ENCODE results near the gene UNC119. TPM values are rescaled to one million over a fixed set of nuclear protein-coding genes. Genes with fewer than 3 reads are reported as not detected.

The UNC119 gene
- total RNA-seq, 1 experiment from 2014 or later, result 44.6 TPM

DNA sequence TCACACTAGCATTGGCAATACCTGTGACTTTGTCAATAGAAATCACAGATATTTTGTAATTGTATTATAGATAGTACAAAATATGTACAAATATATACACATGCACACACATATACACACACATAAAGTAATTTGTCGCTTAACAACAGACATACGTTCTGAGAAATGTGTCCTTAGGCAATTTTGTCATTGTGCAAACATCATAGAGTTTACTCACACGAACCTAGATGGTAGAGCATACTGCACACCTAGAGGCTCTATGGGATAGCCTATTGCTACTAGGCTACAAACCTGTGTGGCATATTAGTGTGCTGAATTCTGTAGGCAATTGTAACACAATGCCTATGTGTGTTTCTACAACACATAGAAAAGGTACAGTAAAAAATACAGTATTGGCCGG lies 11.0 kb downstream of the UNC119 start:
- no TSS peak for BruUV-seq (replicated peaks)

DNA sequence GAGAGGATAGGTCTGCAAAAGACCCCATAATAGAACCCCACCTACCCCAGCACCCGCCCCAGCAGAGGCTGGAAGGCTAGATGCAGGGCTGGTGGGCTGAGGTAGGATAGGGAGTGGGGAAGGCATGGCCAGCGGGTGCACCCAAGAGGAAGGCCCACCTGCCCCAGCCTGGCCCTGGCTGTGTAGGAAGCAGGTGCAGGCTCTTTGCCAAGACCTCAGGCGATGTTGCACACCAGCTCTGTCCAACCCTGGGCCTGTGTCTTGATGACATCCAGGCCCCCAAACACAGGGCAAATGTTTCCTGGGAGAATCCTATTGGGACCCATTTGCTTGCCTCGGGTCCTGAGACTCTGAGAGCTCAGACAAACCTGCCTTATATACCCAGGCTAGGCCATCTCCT lies 12.2 kb downstream of the UNC119 start:
- intact Hi-C loops (cut with micrococcal nuclease; ENCODE audit: unreplicated experiment), result loop anchor here (1.0 kb wide), 1 partner anchor 46 kb away; no protein-coding TSS in a partner anchor
- Histone ChIP-seq H3K27ac (ENCODE audit: low read depth, low read length, poor library complexity, severe bottlenecking) (no peak overlapping the region), H3K36me3 (ENCODE audit: insufficient read depth, low read length, poor library complexity, severe bottlenecking) (no peaks in the 10 kb centered on the region), H3K4me3 (ENCODE audit: low read depth, low read length, poor library complexity, severe bottlenecking) (no peak overlapping the region), H3K27me3 (replicated peaks; ENCODE audit: insufficient read depth, low read depth, low read length, poor library complexity) (no peaks in the 10 kb centered on the region), H3K9me3 (ENCODE audit: low read depth, low read length, poor library complexity, severe bottlenecking) (no peaks in the 10 kb centered on the region), H3K4me1 (ENCODE audit: insufficient read depth, low read length, poor library complexity, severe bottlenecking) (no peaks in the 10 kb centered on the region)
- ChIA-PET CTCF (interaction anchor here (0.8 kb wide), 1 partner anchor 735 kb away, joined by 3 read pairs; no protein-coding TSS in a partner anchor), POLR2A (ENCODE audit: low non-redundant PET) (no interaction called here)
- no TSS peak for BruUV-seq (replicated peaks)
- DNase-seq (ENCODE audit: low spot score), result no peak
- TF ChIP-seq, protein P1, sequence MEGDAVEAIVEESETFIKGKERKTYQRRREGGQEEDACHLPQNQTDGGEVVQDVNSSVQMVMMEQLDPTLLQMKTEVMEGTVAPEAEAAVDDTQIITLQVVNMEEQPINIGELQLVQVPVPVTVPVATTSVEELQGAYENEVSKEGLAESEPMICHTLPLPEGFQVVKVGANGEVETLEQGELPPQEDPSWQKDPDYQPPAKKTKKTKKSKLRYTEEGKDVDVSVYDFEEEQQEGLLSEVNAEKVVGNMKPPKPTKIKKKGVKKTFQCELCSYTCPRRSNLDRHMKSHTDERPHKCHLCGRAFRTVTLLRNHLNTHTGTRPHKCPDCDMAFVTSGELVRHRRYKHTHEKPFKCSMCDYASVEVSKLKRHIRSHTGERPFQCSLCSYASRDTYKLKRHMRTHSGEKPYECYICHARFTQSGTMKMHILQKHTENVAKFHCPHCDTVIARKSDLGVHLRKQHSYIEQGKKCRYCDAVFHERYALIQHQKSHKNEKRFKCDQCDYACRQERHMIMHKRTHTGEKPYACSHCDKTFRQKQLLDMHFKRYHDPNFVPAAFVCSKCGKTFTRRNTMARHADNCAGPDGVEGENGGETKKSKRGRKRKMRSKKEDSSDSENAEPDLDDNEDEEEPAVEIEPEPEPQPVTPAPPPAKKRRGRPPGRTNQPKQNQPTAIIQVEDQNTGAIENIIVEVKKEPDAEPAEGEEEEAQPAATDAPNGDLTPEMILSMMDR (conservative IDR thresholded peaks at IDR 0.05; ENCODE audit: low read depth, low read length), result no peak
- TF ChIP-seq EZH2 (IDR thresholded peaks at IDR 0.05; ENCODE audit: borderline replicate concordance, low read depth, low read length, poor library complexity, severe bottlenecking), result no peak

More for the DNA sequence above, 11.0 kb downstream of the UNC119 start:
- TF ChIP-seq EZH2 (IDR thresholded peaks at IDR 0.05; ENCODE audit: borderline replicate concordance, low read depth, low read length, poor library complexity, severe bottlenecking), result no peak
- TF ChIP-seq, protein P1 (conservative IDR thresholded peaks at IDR 0.05; ENCODE audit: low read depth, low read length), result no peak
- intact Hi-C loops (cut with micrococcal nuclease; ENCODE audit: unreplicated experiment), result no loop called here
- no peaks in the 10 kb centered on the region for H3K4me1 ChIP-seq (ENCODE audit: insufficient read depth, low read length, poor library complexity, severe bottlenecking)
- no peak overlapping the region for H3K27ac ChIP-seq (ENCODE audit: low read depth, low read length, poor library complexity, severe bottlenecking)
- POLR2A ChIA-PET (ENCODE audit: low non-redundant PET), result no interaction called here
- H3K4me3 ChIP-seq (ENCODE audit: low read depth, low read length, poor library complexity, severe bottlenecking), result no peak overlapping the region
- no peaks in the 10 kb centered on the region for H3K36me3 ChIP-seq (ENCODE audit: insufficient read depth, low read length, poor library complexity, severe bottlenecking)
- CTCF ChIA-PET, result interaction anchor here (0.7 kb wide), 1 partner anchor 186 kb away, joined by 10 read pairs; no protein-coding TSS in a partner anchor
- no peaks in the 10 kb centered on the region for H3K27me3 ChIP-seq (replicated peaks; ENCODE audit: insufficient read depth, low read depth, low read length, poor library complexity)
- no peaks in the 10 kb centered on the region for H3K9me3 ChIP-seq (ENCODE audit: low read depth, low read length, poor library complexity, severe bottlenecking)
- no peak for DNase-seq (ENCODE audit: low spot score)

GRCh38 chr17:28538296-28538895 lies 14.0 kb downstream of the UNC119 start:
- Histone ChIP-seq H3K27ac (ENCODE audit: low read depth, low read length, poor library complexity, severe bottlenecking) (no peak overlapping the region), H3K9me3 (ENCODE audit: low read depth, low read length, poor library complexity, severe bottlenecking) (no peaks in the 10 kb centered on the region), H3K4me3 (ENCODE audit: low read depth, low read length, poor library complexity, severe bottlenecking) (no peak overlapping the region), H3K4me1 (ENCODE audit: insufficient read depth, low read length, poor library complexity, severe bottlenecking) (no peaks in the 10 kb centered on the region), H3K36me3 (ENCODE audit: insufficient read depth, low read length, poor library complexity, severe bottlenecking) (no peaks in the 10 kb centered on the region), H3K27me3 (replicated peaks; ENCODE audit: insufficient read depth, low read depth, low read length, poor library complexity) (no peaks in the 10 kb centered on the region)
- no peak for TF ChIP-seq EZH2 (IDR thresholded peaks at IDR 0.05; ENCODE audit: borderline replicate concordance, low read depth, low read length, poor library complexity, severe bottlenecking)
- TF ChIP-seq, protein P1 (conservative IDR thresholded peaks at IDR 0.05; ENCODE audit: low read depth, low read length), result no peak
- intact Hi-C loops (cut with micrococcal nuclease; ENCODE audit: unreplicated experiment), result no loop called here
- CTCF ChIA-PET, result no interaction called here
- DNase-seq (ENCODE audit: low spot score), result no peak
- POLR2A ChIA-PET (ENCODE audit: low non-redundant PET), result no interaction called here
- BruUV-seq (replicated peaks), result no TSS peak
